ENCODE measurements around the gene SPTB. TPM values are rescaled to one million over a fixed set of nuclear protein-coding genes. Genes with fewer than 3 reads are reported as not detected.

SPTB gene
- total RNA-seq, 4 donors from 2014 or later = 0.13 to 3.8 (median 1.5) TPM

DNA sequence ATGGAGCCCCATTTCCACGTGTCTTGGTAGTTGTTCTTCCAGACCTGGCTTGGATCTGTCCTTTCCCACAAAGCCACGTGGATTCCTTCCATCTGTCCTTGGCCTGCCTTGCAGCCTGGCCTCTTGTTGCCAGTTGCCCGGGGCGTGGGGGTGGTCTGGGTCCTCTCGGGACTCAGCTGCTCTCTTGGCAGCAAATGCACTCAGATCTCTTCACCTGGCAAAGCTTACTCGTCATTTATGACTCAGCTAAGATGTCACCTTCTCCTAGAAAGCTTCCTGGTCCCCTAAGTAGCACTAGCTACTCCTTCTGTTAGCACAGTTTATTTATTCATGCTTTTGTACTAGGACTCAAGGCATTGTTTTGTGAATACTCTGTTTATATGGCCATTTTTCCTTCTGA, 161.8 kb downstream of the SPTB start:
- no peaks in the 10 kb centered on the region for H3K36me3 ChIP-seq
- peak overlapping the region; percentile 84 to 94 (median 92) for H3K27ac ChIP-seq
- no peaks in the 10 kb centered on the region for H3K27me3 ChIP-seq
- H3K9me3 ChIP-seq = no peaks in the 10 kb centered on the region
- intact Hi-C loops (cut with DNase I) = no loop called here
- TF ChIP-seq, protein P1, sequence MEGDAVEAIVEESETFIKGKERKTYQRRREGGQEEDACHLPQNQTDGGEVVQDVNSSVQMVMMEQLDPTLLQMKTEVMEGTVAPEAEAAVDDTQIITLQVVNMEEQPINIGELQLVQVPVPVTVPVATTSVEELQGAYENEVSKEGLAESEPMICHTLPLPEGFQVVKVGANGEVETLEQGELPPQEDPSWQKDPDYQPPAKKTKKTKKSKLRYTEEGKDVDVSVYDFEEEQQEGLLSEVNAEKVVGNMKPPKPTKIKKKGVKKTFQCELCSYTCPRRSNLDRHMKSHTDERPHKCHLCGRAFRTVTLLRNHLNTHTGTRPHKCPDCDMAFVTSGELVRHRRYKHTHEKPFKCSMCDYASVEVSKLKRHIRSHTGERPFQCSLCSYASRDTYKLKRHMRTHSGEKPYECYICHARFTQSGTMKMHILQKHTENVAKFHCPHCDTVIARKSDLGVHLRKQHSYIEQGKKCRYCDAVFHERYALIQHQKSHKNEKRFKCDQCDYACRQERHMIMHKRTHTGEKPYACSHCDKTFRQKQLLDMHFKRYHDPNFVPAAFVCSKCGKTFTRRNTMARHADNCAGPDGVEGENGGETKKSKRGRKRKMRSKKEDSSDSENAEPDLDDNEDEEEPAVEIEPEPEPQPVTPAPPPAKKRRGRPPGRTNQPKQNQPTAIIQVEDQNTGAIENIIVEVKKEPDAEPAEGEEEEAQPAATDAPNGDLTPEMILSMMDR (IDR thresholded peaks at IDR 0.05) = no peak
- no peak for TF ChIP-seq POLR2A (IDR thresholded peaks at IDR 0.05)
- DNase-seq = no peak
- H3K4me1 ChIP-seq = peaks cover 63 to 88% (median 75%) of the 10 kb centered on the region in 3 donors
- 26 to 38% methylated on average over 6 of the region's 6 CpGs for WGBS, 2 donors
- no peak overlapping the region for H3K4me3 ChIP-seq

DNA sequence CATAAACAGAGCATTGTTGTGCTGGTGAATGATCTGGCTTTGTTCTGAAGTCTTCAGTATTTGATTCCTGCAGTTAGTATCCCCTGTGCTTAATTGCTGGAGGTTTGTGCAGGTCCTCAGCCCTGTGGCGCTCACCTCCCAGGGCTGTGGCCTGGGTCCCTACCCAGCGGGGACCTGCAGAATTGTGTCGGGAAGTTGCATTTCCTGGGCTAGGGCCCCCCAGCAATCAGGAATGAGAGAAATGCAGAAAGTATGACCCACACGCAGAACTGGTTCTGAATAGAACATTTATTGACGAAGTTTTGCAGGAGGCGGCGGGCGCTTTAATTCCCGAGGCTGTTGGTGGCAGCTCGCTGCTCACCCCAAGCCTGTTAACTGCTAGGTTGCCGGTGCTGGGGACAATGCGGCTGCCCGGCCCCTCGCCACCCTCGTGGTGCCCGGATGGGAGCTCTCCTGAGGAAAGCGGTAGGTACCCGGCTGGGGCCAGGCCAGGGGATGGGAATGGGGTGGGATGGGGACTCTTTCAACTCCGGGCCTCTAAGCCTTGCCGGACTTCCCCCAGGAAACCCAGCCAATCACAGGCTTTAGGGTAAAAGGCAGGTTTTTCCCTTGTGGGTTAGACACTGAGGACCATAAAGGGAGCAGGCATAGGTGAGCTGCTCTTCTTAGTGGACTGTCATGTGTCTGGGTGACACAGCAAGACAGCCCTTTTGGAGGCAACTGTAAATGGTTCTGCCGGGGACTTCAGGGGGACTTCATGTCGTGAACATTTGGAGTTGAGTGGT, 163.9 kb downstream of the SPTB start:
- Histone ChIP-seq H3K27me3 (no peaks in the 10 kb centered on the region), H3K4me3 (peak overlapping the region; percentile 16 to 60 (median 38)), H3K9me3 (no peaks in the 10 kb centered on the region), H3K27ac (peak overlapping the region; percentile 84 to 94 (median 92)), H3K4me1 (peaks cover 43 to 78% (median 57%) of the 10 kb centered on the region in 3 donors), H3K36me3 (no peaks in the 10 kb centered on the region)
- intact Hi-C loops (cut with DNase I) = no loop called here
- TF ChIP-seq POLR2A (IDR thresholded peaks at IDR 0.05) = no peak
- TF ChIP-seq, protein P1 (IDR thresholded peaks at IDR 0.05) = no peak
- WGBS, 2 donors = 38 to 41% methylated on average over 5 to 13 of the region's 22 CpGs
- DNase-seq = no peak

DNA sequence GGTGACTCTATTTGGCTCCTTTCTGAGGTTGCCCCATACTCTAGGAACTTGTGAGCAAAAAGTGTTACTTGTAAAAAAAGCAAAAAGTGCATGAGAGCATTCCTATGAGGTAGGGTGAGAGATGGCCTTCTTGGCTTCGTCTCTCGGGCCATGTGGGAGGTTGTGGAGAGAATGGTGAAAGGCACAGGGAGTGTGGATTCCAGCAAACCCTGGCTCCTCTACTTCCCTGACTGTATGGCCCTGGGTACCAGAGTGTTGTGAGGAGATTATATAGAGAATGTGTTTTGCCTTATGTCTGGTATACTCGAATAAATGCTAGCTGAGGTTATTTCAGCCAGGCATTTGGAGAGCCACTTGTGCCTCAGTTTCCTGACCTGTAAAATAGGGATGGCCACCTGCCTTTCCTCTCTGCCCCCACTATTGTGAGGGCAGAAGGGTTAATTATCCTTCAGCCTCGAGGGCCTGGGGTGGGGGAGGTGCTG, 164.5 kb downstream of the SPTB start:
- H3K36me3 ChIP-seq = peaks cover 0 to 1% (median 0%) of the 10 kb centered on the region in 3 donors
- no peak for TF ChIP-seq POLR2A (IDR thresholded peaks at IDR 0.05)
- TF ChIP-seq, protein P1 (IDR thresholded peaks at IDR 0.05) = no peak
- WGBS, 2 donors = 67 to 69% methylated on average over 3 of the region's 4 CpGs
- no peak for DNase-seq
- intact Hi-C loops (cut with DNase I) = no loop called here
- no peaks in the 10 kb centered on the region for H3K9me3 ChIP-seq
- peaks cover 36 to 78% (median 57%) of the 10 kb centered on the region in 3 donors for H3K4me1 ChIP-seq
- H3K27ac ChIP-seq = peak overlapping the region; percentile 84 to 94 (median 92)
- H3K27me3 ChIP-seq = no peaks in the 10 kb centered on the region
- H3K4me3 ChIP-seq = peak overlapping the region in 3 of 4 donors; percentile 38 to 60 (median 39)

DNA sequence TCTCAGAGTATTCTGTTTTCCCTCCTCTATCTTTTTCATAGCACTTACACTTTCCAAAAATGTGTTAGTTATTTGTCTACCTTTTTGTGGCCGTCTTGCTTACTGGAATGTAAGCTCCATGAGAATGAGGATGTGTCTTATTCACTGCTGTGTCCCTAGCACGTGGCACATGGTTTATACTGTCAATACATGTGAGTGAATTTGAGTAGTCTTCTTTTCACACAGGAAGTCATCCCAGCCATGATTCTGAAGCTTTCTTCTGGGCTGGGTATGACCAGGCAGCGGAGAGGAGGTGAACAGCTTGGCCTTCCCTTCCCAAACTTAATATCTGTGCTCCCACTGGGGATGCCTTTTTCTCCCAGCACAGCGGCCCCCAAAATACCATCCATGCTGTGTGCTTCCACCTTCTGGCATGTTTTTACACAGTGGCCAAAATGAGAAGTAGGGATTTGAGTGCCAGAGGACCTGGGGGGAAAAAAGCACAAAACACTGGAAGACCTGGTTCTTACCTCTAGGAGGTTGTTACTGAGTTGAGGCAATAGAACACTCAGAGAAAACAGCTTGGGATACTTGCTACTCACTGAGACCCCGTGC, 165.2 kb downstream of the SPTB start:
- H3K36me3 ChIP-seq = peaks cover 0 to 5% (median 0%) of the 10 kb centered on the region in 3 donors

More for the DNA sequence above, 165.2 kb downstream of the SPTB start:
- no peak for TF ChIP-seq POLR2A (IDR thresholded peaks at IDR 0.05)
- TF ChIP-seq, protein P1 (IDR thresholded peaks at IDR 0.05) = no peak
- DNase-seq = no peak
- WGBS, 2 donors = 63 to 83% methylated on average over 4 to 5 of the region's 5 CpGs
- Histone ChIP-seq H3K9me3 (no peaks in the 10 kb centered on the region), H3K27ac (peak overlapping the region in 3 of 4 donors; percentile 90 to 94 (median 93)), H3K27me3 (no peaks in the 10 kb centered on the region), H3K4me1 (peaks cover 30 to 78% (median 55%) of the 10 kb centered on the region in 3 donors), H3K4me3 (no peak overlapping the region)
- intact Hi-C loops (cut with DNase I) = no loop called here

All from esophagus squamous epithelium (tissue), 5 donors.